Adrenal gland (tissue), 12 donors: ENCODE data around the gene ADAMTS17. TPM values are rescaled to one million over a fixed set of nuclear protein-coding genes. Genes with fewer than 3 reads are reported as not detected.

Source experiments
- DNase-seq, 7 donors: peaks; one replicate each; pipeline ENCODE4 v3.0.0-alpha.2; 2019 to 2020
- H3K27ac ChIP-seq, 5 donors: fragments of 200-600 bp; sonication (generic) in 4 of 5; 1 replicate in 3 of 5; 2 replicates in 2 of 5; pipeline versions ENCODE4 v1.5.1 to v1.8.0; 2016 to 2020; ENCODE audit warnings: mild to moderate bottlenecking in 1 of 5
- H3K27me3 ChIP-seq: fragments of 200-600 bp; 2 replicates; pipeline ENCODE4 v1.8.0; 2021
- H3K36me3 ChIP-seq, 2 donors: fragments of 200-600 bp; replicated peaks in 1 of 2; 1 replicate in 1 of 2; 2 replicates in 1 of 2; pipeline versions ENCODE4 v1.5.1 to v1.8.0; 2018 to 2022
- H3K4me1 ChIP-seq, 2 donors: fragments of 200-600 bp; replicated peaks in 1 of 2; 1 replicate in 1 of 2; 2 replicates in 1 of 2; pipeline versions ENCODE4 v1.5.1 to v1.8.0; 2018 to 2021
- H3K4me3 ChIP-seq, 4 donors: fragments of 200-600 bp; sonication (generic) in 3 of 4; one replicate each; pipeline ENCODE4 v1.5.1; 2016 to 2018
- H3K9me3 ChIP-seq, 3 donors: fragments of 200-600 bp; sonication (generic) in 1 of 3; replicated peaks in 1 of 3; 1 replicate in 2 of 3; 2 replicates in 1 of 3; pipeline versions ENCODE4 v1.5.1 to v1.8.0; 2016 to 2021
- CTCF ChIP-seq, 6 experiments: fragments of 450-650 bp in 4 of 6; fragments of 200-600 bp in 2 of 6; sonication (generic) in 1 of 6; IDR thresholded peaks; 1 replicate in 5 of 6; 2 replicates in 1 of 6; pipeline versions ENCODE4 v1.5.1 to v1.8.0; 2016 to 2021; ENCODE audit warnings: antibody characterized with exemption in 6 of 6, mild to moderate bottlenecking in 2 of 6, moderate library complexity in 1 of 6
- POLR2A ChIP-seq, 2 donors: fragments of 450-650 bp; IDR thresholded peaks; one replicate each; pipeline ENCODE4 v1.6.1; 2017; ENCODE audit warnings: antibody characterized with exemption in 2 of 2, mild to moderate bottlenecking in 2 of 2, moderate library complexity in 1 of 2
- WGBS, 4 donors: extraction: QIAGEN DNeasy Blood & Tissue Kit in 2 of 4; methylation state at CpG; one replicate each; pipeline versions ENCODE4 v1.1.5 to v1.1.7; 2013 to 2017; 5-methylcytosine and 5-hydroxymethylcytosine counted together
- intact Hi-C, 2 donors: fragments of 100-400 bp; cut with DNase I; formaldehyde crosslinking; loops; one replicate each; pipeline versions ENCODE4 v1.14.1 to v1.15.0; 2022 to 2023
- polyA plus RNA-seq, 3 donors: library from polyadenylated mRNA; stranded (reverse); fragments of 200-250 nt in 2 of 3; fragments of 350-450 nt in 1 of 3; fragmentation: Illumina TruSeq in 1 of 3; extraction: RNeasy Lipid Tissue Mini Kit (QIAGEN cat#74804) in 1 of 3; gene quantifications; one replicate each; pipeline ENCODE4 v1.2.3, GENCODE V29; 2013 to 2014
- total RNA-seq, 9 donors: library from RNA; depleted of rRNA in 4 of 9; stranded (reverse); fragments of >200 nt in 4 of 9; fragments of 120-200 nt in 1 of 9; fragmentation: NEBNext Ultra II Directional in 1 of 9; extraction: Animal tissue kit (Norgen Biotek cat#: 25700) in 1 of 9; gene quantifications; one replicate each; pipeline versions ENCODE4 v1.1.0 to v1.2.4, GENCODE V29; 2013 to 2023
- donor health status: healthy with polysubstance abuse.
- donor health status: Bipolar disorder and iron deficiency.
- donor health status: DM: yes; HTN: yes; CAD: no.
- donor health status: DM: no; HTN: no; CAD: no.
- donor health status: DM: no; HTN: no; CAD: no.
- donor health status: DM: yes; HTN: yes; CAD: no.

The ADAMTS17 gene
- total and polyA plus RNA-seq, 12 donors, result 0.51 to 14.8 (median 2.9) TPM

GRCh38 chr15:100335335-100335999 lies 6.3 kb downstream of the ADAMTS17 start:
- Histone ChIP-seq H3K4me1 (peaks cover 0 to under 1% of the 10 kb centered on the region in 2 donors), H3K27me3 (no peaks in the 10 kb centered on the region), H3K4me3 (no peak overlapping the region), H3K27ac (no peak overlapping the region), H3K9me3 (no peaks in the 10 kb centered on the region), H3K36me3 (no peaks in the 10 kb centered on the region)
- intact Hi-C loops, result loop anchor here (5.0 to 10.0 kb wide), 4 partner anchors 118 to 401 kb away; no protein-coding TSS in a partner anchor
- no peak for TF ChIP-seq CTCF (IDR thresholded peaks at IDR 0.05)
- no peak for TF ChIP-seq POLR2A (IDR thresholded peaks at IDR 0.05)
- WGBS, 4 donors, result 78 to 89% (median 81%) methylated on average over 8 to 9 of the region's 9 CpGs
- no peak for DNase-seq

- Histone ChIP-seq H3K36me3 (no peaks in the 10 kb centered on the region), H3K27me3 (no peaks in the 10 kb centered on the region), H3K27ac (no peak overlapping the region), H3K4me1 (no peaks in the 10 kb centered on the region), H3K9me3 (no peaks in the 10 kb centered on the region), H3K4me3 (no peak overlapping the region)
- 64 to 71% (median 71%) methylated on average over 8 to 11 of the region's 11 CpGs for WGBS, 4 donors
- DNase-seq, result no peak
- intact Hi-C loops, result loop anchor here (5.0 to 10.0 kb wide), 5 partner anchors 118 to 403 kb away; no protein-coding TSS in a partner anchor
- TF ChIP-seq CTCF (IDR thresholded peaks at IDR 0.05), result no peak
- no peak for TF ChIP-seq POLR2A (IDR thresholded peaks at IDR 0.05)
Measured at GRCh38 chr15:100334905-100335304, 6.9 kb downstream of the ADAMTS17 start.

- Histone ChIP-seq H3K27ac (no peak overlapping the region), H3K4me3 (no peak overlapping the region), H3K27me3 (no peaks in the 10 kb centered on the region), H3K9me3 (no peaks in the 10 kb centered on the region), H3K4me1 (no peaks in the 10 kb centered on the region), H3K36me3 (no peaks in the 10 kb centered on the region)
- intact Hi-C loops, result loop anchor here (5.0 to 10.0 kb wide), 4 partner anchors 200 to 402 kb away; no protein-coding TSS in a partner anchor
- no peak for DNase-seq
- 81 to 92% (median 88%) methylated on average over 12 to 19 of the region's 19 CpGs for WGBS, 4 donors
- no peak for TF ChIP-seq CTCF (IDR thresholded peaks at IDR 0.05)
- TF ChIP-seq POLR2A (IDR thresholded peaks at IDR 0.05), result no peak
Measured at GRCh38 chr15:100334456-100334855, 7.3 kb downstream of the ADAMTS17 start.

GRCh38 chr15:100334015-100334414 lies 7.8 kb downstream of the ADAMTS17 start:
- TF ChIP-seq POLR2A (IDR thresholded peaks at IDR 0.05) (no peak), CTCF (IDR thresholded peaks at IDR 0.05) (no peak)
- Histone ChIP-seq H3K9me3 (no peaks in the 10 kb centered on the region), H3K36me3 (no peaks in the 10 kb centered on the region), H3K4me3 (no peak overlapping the region), H3K27ac (no peak overlapping the region), H3K4me1 (no peaks in the 10 kb centered on the region), H3K27me3 (no peaks in the 10 kb centered on the region)
- 69 to 79% (median 72%) methylated on average over 7 to 8 of the region's 8 CpGs for WGBS, 4 donors
- no peak for DNase-seq
- intact Hi-C loops, result loop anchor here (5.0 to 10.0 kb wide), 4 partner anchors 199 to 402 kb away; no protein-coding TSS in a partner anchor
